T47D (cell line): ENCODE data around the gene CHMP3.
A peak's percentile ranks its signal among the peaks of the same experiment; 100 is the strongest.

ENCODE experiments used
- DNase-seq, 2 experiments: peaks; one replicate each; pipeline versions ENCODE4 v3.0.0 to v3.0.0-alpha.2; 2011 to 2012; ENCODE audit warnings: low read depth in 1 of 2, low spot score in 1 of 2
- JUND ChIP-seq: IDR thresholded peaks from 2 replicates; pipeline ENCODE4 v1.6.1; 2012; ENCODE audit warnings: low read depth
- in situ Hi-C: cut with HindIII; loops from 2 replicates; pipeline ENCODE4 v1.10.0; 2016; ENCODE audit warnings: low sequenced_read_pairs, low pct_unique_long_range_greater_than_20kb

Gene CHMP3

GRCh38 chr2:86487062-86487461 is 76.2 kb downstream of the CHMP3 start:
- TF ChIP-seq JUND, result no peak
- in situ Hi-C loops, result no loop called here
- DNase-seq, result no peak

- no peak for TF ChIP-seq JUND
- no peak for DNase-seq
- in situ Hi-C loops, result no loop called here
Observed at GRCh38 chr2:86485802-86486201, 77.4 kb downstream of the CHMP3 start.

GRCh38 chr2:86485103-86485502 is 78.1 kb downstream of the CHMP3 start:
- in situ Hi-C loops, result no loop called here
- DNase-seq, result no peak

GRCh38 chr2:86484385-86484784 is 78.9 kb downstream of the CHMP3 start:
- no peak for TF ChIP-seq JUND
- in situ Hi-C loops, result no loop called here
- no peak for DNase-seq

More at GRCh38 chr2:86485103-86485502, 78.1 kb downstream of the CHMP3 start:
- no peak for TF ChIP-seq JUND

GRCh38 chr2:86482034-86482433 is 81.2 kb downstream of the CHMP3 start:
- in situ Hi-C loops, result no loop called here
- no peak for DNase-seq
- no peak for TF ChIP-seq JUND

GRCh38 chr2:86480105-86480504 is 83.1 kb downstream of the CHMP3 start:
- TF ChIP-seq JUND, result no peak
- in situ Hi-C loops, result no loop called here
- DNase-seq, result peak; percentile 19 to 68

GRCh38 chr2:86477349-86477748 is 85.9 kb downstream of the CHMP3 start:
- in situ Hi-C loops, result no loop called here

GRCh38 chr2:86476918-86477317 is 86.3 kb downstream of the CHMP3 start:
- no peak for DNase-seq
- in situ Hi-C loops, result no loop called here
- TF ChIP-seq JUND, result no peak

More at GRCh38 chr2:86477349-86477748, 85.9 kb downstream of the CHMP3 start:
- no peak for TF ChIP-seq JUND
- no peak for DNase-seq

- in situ Hi-C loops, result no loop called here
- TF ChIP-seq JUND, result no peak
- DNase-seq, result no peak
Observed at GRCh38 chr2:86476092-86476491, 87.2 kb downstream of the CHMP3 start.

GRCh38 chr2:86471637-86472036 is 91.6 kb downstream of the CHMP3 start:
- no peak for DNase-seq
- in situ Hi-C loops, result no loop called here
- TF ChIP-seq JUND, result no peak

GRCh38 chr2:86470890-86471289 is 92.4 kb downstream of the CHMP3 start:
- DNase-seq, result no peak
- in situ Hi-C loops, result no loop called here
- TF ChIP-seq JUND, result no peak

- no peak for DNase-seq
- no peak for TF ChIP-seq JUND
- in situ Hi-C loops, result no loop called here
Observed at GRCh38 chr2:86468162-86469033, 94.8 kb downstream of the CHMP3 start.

- DNase-seq, result peak; percentile 23 to 43
- in situ Hi-C loops, result no loop called here
- no peak for TF ChIP-seq JUND
Observed at GRCh38 chr2:86466306-86466705, 96.9 kb downstream of the CHMP3 start.

- DNase-seq, result no peak
- in situ Hi-C loops, result no loop called here
- TF ChIP-seq JUND, result no peak
Observed at GRCh38 chr2:86464652-86465051, 98.6 kb downstream of the CHMP3 start.
